Mesenchymal stem cell (in vitro differentiated cells and primary cell): ENCODE results near the gene ABCA1.

Source experiments
- DNase-seq: peaks from one replicate; pipeline ENCODE4 v3.0.0-alpha.2; 2013
- H2AFZ ChIP-seq: one replicate; pipeline ENCODE4 v1.6.1; 2013; ENCODE audit warnings: low read depth, mild to moderate bottlenecking, control low read depth, inconsistent platforms, low read length, moderate library complexity
- H2AK5ac ChIP-seq: 2 replicates; pipeline ENCODE4 v1.6.1; 2013; ENCODE audit warnings: low read length, moderate library complexity, mild to moderate bottlenecking, inconsistent platforms; ENCODE audit not compliant: severe bottlenecking
- H2BK120ac ChIP-seq: one replicate; pipeline ENCODE4 v1.6.1; 2013; ENCODE audit warnings: low read depth, mild to moderate bottlenecking, inconsistent platforms, low read length, moderate library complexity
- H2BK12ac ChIP-seq, 2 experiments: one replicate each; pipeline ENCODE4 v1.6.1; 2013; ENCODE audit warnings: inconsistent platforms in 2 of 2, low read length in 2 of 2, mild to moderate bottlenecking in 2 of 2, moderate library complexity in 2 of 2, control low read depth in 1 of 2
- H2BK15ac ChIP-seq: one replicate; pipeline ENCODE4 v1.6.1; 2013; ENCODE audit warnings: mild to moderate bottlenecking, low read depth, inconsistent platforms; ENCODE audit not compliant: poor library complexity, severe bottlenecking
- H2BK5ac ChIP-seq: 2 replicates; pipeline ENCODE4 v1.6.1; 2013; ENCODE audit warnings: low read depth, mild to moderate bottlenecking, low read length, control low read depth, inconsistent platforms; ENCODE audit not compliant: poor library complexity, severe bottlenecking
- H3K14ac ChIP-seq, 2 experiments: one replicate each; pipeline ENCODE4 v1.6.1; 2013; ENCODE audit warnings: inconsistent platforms in 2 of 2, low read length in 2 of 2, control low read depth in 1 of 2, mild to moderate bottlenecking in 1 of 2, moderate library complexity in 1 of 2
- H3K18ac ChIP-seq, 2 experiments: one replicate each; pipeline ENCODE4 v1.6.1; 2013; ENCODE audit warnings: inconsistent platforms in 2 of 2, low read length in 2 of 2, control low read depth in 1 of 2, low read depth in 1 of 2, mild to moderate bottlenecking in 1 of 2
- H3K23ac ChIP-seq, 2 experiments: one replicate each; pipeline ENCODE4 v1.6.1; 2013; ENCODE audit warnings: inconsistent platforms in 2 of 2, low read length in 2 of 2, mild to moderate bottlenecking in 2 of 2, moderate library complexity in 2 of 2, control low read depth in 1 of 2
- H3K27ac ChIP-seq: 2 replicates; pipeline ENCODE4 v1.5.1; 2013; ENCODE audit warnings: mild to moderate bottlenecking, moderate library complexity, low read length, control low read depth, inconsistent platforms; ENCODE audit not compliant: poor library complexity, severe bottlenecking
- H3K27me3 ChIP-seq, 2 experiments: 2 replicates each; pipeline versions ENCODE4 v1.6.1 to v1.7.0; 2013; ENCODE audit warnings: low read length in 2 of 2, mild to moderate bottlenecking in 2 of 2, moderate library complexity in 2 of 2, control low read depth in 1 of 2, inconsistent platforms in 1 of 2; ENCODE audit not compliant: control insufficient read depth in 1 of 2, insufficient read depth in 1 of 2
- H3K36me3 ChIP-seq, 2 experiments: 2 replicates each; pipeline versions ENCODE4 v1.6.1 to v1.7.0; 2013; ENCODE audit warnings: low read length in 2 of 2, control low read depth in 1 of 2, inconsistent platforms in 1 of 2, low read depth in 1 of 2, mild to moderate bottlenecking in 1 of 2; ENCODE audit not compliant: insufficient read depth in 2 of 2, control insufficient read depth in 1 of 2
- H3K4ac ChIP-seq, 2 experiments: one replicate each; pipeline ENCODE4 v1.6.1; 2013; ENCODE audit warnings: inconsistent platforms in 2 of 2, low read length in 2 of 2, mild to moderate bottlenecking in 2 of 2, moderate library complexity in 2 of 2, control low read depth in 1 of 2, low read depth in 1 of 2
- H3K4me1 ChIP-seq: 2 replicates; pipeline ENCODE4 v1.6.1; 2013; ENCODE audit warnings: low read depth, low read length, control low read depth; ENCODE audit not compliant: control insufficient read depth, insufficient read depth
- H3K4me2 ChIP-seq: 2 replicates; pipeline ENCODE4 v1.6.1; 2013; ENCODE audit warnings: low read length, mild to moderate bottlenecking, inconsistent platforms; ENCODE audit not compliant: poor library complexity, severe bottlenecking
- H3K4me3 ChIP-seq, 2 experiments: 2 replicates each; pipeline versions ENCODE4 v1.5.1 to v1.7.0; 2013; ENCODE audit warnings: low read length in 2 of 2, mild to moderate bottlenecking in 2 of 2, control low read depth in 1 of 2, low read depth in 1 of 2; ENCODE audit not compliant: insufficient read depth in 1 of 2
- H3K79me1 ChIP-seq: replicated peaks from 2 replicates; pipeline ENCODE4 v1.6.1; 2013; ENCODE audit warnings: mild to moderate bottlenecking, control low read depth, low read length, inconsistent platforms; ENCODE audit not compliant: poor library complexity, severe bottlenecking
- H3K9ac ChIP-seq: 2 replicates; pipeline ENCODE4 v1.7.0; 2013; ENCODE audit warnings: mild to moderate bottlenecking, low read length, moderate library complexity
- H3K9me3 ChIP-seq: 2 replicates; pipeline ENCODE4 v1.7.0; 2013; ENCODE audit warnings: mild to moderate bottlenecking, low read length; ENCODE audit not compliant: control insufficient read depth
- H4K8ac ChIP-seq: one replicate; pipeline ENCODE4 v1.6.1; 2013; ENCODE audit warnings: inconsistent platforms, mild to moderate bottlenecking, low read length, moderate library complexity
- H4K91ac ChIP-seq: one replicate; pipeline ENCODE4 v1.6.1; 2013; ENCODE audit warnings: mild to moderate bottlenecking, low read length, inconsistent platforms
- WGBS: methylation state at CpG from one replicate; pipeline ENCODE4 v1.1.7; 2013; ENCODE audit warnings: mixed read lengths; 5-methylcytosine and 5-hydroxymethylcytosine counted together

The ABCA1 gene

GRCh38 chr9:104875897-104876296 is 52.1 kb downstream of the ABCA1 start:
- H3K79me1 ChIP-seq: peaks cover 1% of the 10 kb centered on the region
- WGBS: 98% methylated on average over 4 of the region's 4 CpGs

DNA sequence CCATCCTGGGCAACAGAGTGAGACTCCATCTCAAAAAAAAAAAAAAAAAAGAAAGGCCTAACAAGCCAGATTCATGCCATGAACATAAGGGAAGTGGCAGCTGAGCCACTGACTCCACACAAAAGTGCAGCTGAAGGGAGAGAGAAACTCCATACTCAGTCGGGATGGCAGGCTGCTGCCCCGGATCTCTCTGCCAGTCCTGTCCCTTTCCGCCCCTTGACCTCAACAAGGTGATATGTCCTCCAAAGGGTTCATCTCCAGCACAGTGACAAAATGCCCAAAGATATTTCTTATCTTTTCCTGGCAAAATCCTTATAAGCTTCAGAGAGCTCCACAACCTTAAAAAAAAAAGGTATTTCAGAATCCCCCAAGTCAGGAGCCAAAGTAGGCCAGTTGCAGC is 52.6 kb downstream of the ABCA1 start:
- Histone ChIP-seq H3K4me3 (no peak overlapping the region), H4K8ac (no peak overlapping the region), H3K18ac (no peak overlapping the region), H2BK120ac (no peak overlapping the region), H3K4ac (no peak overlapping the region), H2BK12ac (no peak overlapping the region), H3K14ac (no peak overlapping the region), H3K4me2 (no peak overlapping the region), H3K4me1 (peaks cover 2% of the 10 kb centered on the region), H3K23ac (no peak overlapping the region), H2AFZ (no peak overlapping the region), H4K91ac (no peak overlapping the region), H3K36me3 (peaks cover 9 to 40% of the 10 kb centered on the region in 2 experiments), H2BK15ac (no peak overlapping the region), H3K9ac (no peak overlapping the region), H3K79me1 (peaks cover 1% of the 10 kb centered on the region), H3K27me3 (no peaks in the 10 kb centered on the region), H3K27ac (no peak overlapping the region), H3K9me3 (no peaks in the 10 kb centered on the region), H2AK5ac (no peak overlapping the region), H2BK5ac (no peak overlapping the region)
- DNase-seq: no peak
- WGBS: 89% methylated on average over 3 of the region's 3 CpGs

More at GRCh38 chr9:104875897-104876296, 52.1 kb downstream of the ABCA1 start:
- Histone ChIP-seq H3K14ac (no peak overlapping the region), H3K4me1 (peaks cover 2% of the 10 kb centered on the region), H3K4me2 (no peak overlapping the region), H4K8ac (peak overlapping the region; percentile 31), H3K27ac (no peak overlapping the region), H3K4me3 (no peak overlapping the region), H3K27me3 (no peaks in the 10 kb centered on the region), H3K4ac (no peak overlapping the region), H4K91ac (no peak overlapping the region), H3K18ac (peak overlapping the region in 1 of 2 experiments; percentile 15), H2AFZ (no peak overlapping the region), H2BK120ac (no peak overlapping the region), H3K9ac (no peak overlapping the region), H2BK15ac (no peak overlapping the region), H2BK12ac (no peak overlapping the region), H3K36me3 (peaks cover 9 to 42% of the 10 kb centered on the region in 2 experiments), H2AK5ac (no peak overlapping the region), H3K9me3 (no peaks in the 10 kb centered on the region), H3K23ac (no peak overlapping the region), H2BK5ac (no peak overlapping the region)
- DNase-seq: no peak

DNA sequence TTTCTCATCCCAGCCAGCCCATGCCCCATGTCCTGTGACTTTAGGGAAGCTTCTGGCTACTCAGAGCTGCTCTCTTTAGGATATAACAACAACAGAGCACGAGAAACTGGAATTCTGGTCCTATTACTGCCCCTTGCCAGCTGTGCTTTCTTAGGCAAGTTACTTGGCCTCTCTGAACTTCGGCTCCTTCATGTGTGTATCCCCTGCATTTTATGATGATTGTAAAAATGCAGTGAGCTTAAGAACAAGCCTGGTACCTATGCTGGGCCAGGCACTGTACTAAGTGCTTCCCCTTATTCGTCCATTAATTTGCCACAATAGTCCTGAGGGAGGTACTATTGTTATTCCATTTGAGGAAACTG is 54.5 kb downstream of the ABCA1 start:
- no peak overlapping the region for H3K4me3 ChIP-seq
- H4K8ac ChIP-seq: peak overlapping the region; percentile 57
- H3K4me2 ChIP-seq: no peak overlapping the region
- peak overlapping the region; percentile 90 for H3K27ac ChIP-seq
- no peaks in the 10 kb centered on the region for H3K27me3 ChIP-seq
- H2BK120ac ChIP-seq: peak overlapping the region; percentile 56
- no peak overlapping the region for H3K14ac ChIP-seq
- H3K4ac ChIP-seq: peak overlapping the region; percentile 63 to 82
- peak overlapping the region; percentile 63 for H3K9ac ChIP-seq
- H3K4me1 ChIP-seq: peaks cover 13% of the 10 kb centered on the region
- no peaks in the 10 kb centered on the region for H3K9me3 ChIP-seq
- H2AFZ ChIP-seq: no peak overlapping the region
- H3K79me1 ChIP-seq: no peaks in the 10 kb centered on the region
- H2BK15ac ChIP-seq: no peak overlapping the region
- peak overlapping the region; percentile 5 for H2BK5ac ChIP-seq
- H2BK12ac ChIP-seq: peak overlapping the region; percentile 38 to 78
- peak overlapping the region; percentile 16 to 94 for H3K18ac ChIP-seq
- peak overlapping the region; percentile 40 for H2AK5ac ChIP-seq
- 44% methylated on average over 3 of the region's 3 CpGs for WGBS
- H4K91ac ChIP-seq: peak overlapping the region; percentile 86
- peaks cover 5 to 43% of the 10 kb centered on the region in 2 experiments for H3K36me3 ChIP-seq
- no peak overlapping the region for H3K23ac ChIP-seq
- no peak for DNase-seq

DNA sequence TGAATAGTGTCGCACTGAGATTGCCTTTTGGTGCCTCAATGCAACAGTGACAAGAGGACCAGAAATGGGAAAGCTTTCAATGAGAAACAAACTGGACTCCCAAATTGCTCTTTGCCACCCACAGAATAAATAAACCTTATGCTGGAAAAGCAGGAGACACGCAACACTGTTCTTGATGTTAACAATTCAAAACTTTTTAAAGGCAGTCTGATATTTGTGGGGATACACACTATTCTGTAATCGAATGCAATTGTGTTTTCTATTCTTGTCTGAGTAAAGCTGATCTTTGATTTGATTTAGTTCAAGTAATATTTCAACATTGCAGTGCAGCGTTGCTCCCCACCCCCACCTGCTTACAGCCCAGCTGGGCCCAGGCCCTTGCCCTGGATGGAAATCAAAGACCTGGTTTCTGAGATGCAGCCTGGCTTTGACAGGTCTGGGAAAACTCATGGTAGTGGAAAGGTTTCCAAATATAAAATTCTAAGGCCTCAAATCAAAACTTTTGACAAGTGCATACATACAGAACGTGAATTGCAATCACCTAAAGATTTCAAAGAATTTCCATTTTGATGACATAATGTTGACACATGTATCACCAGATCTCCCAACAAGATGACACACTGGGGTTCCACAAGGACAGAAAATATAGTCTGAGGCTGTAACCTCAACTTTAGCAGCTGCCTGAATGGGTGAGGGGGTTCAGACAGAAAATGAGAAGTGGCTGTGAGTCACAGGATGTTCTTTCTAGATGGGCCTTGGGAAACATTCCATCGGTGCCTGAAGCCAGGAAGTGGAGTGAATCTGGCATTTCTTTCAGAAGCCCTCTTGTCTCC is 55.1 kb downstream of the ABCA1 start:
- Histone ChIP-seq H3K4me2 (no peak overlapping the region), H3K18ac (peak overlapping the region; percentile 76 to 78), H2BK15ac (no peak overlapping the region), H2BK12ac (peak overlapping the region in 1 of 2 experiments; percentile 75), H3K23ac (no peak overlapping the region), H2BK120ac (no peak overlapping the region), H3K14ac (no peak overlapping the region), H3K9me3 (no peaks in the 10 kb centered on the region), H2AFZ (no peak overlapping the region), H3K27ac (peak overlapping the region; percentile 90), H3K4me1 (peaks cover 15% of the 10 kb centered on the region), H3K27me3 (no peaks in the 10 kb centered on the region), H4K8ac (no peak overlapping the region), H4K91ac (no peak overlapping the region), H2AK5ac (peak overlapping the region; percentile 50), H3K4me3 (no peak overlapping the region), H3K79me1 (no peaks in the 10 kb centered on the region), H3K36me3 (peaks cover 5 to 38% of the 10 kb centered on the region in 2 experiments), H2BK5ac (peak overlapping the region; percentile 86), H3K4ac (peak overlapping the region in 1 of 2 experiments; percentile 55), H3K9ac (peak overlapping the region; percentile 63)
- DNase-seq: peak; percentile 99
- 37% methylated on average over 5 of the region's 6 CpGs for WGBS
